ENCODE results near the gene PCDHGA7.
"Not testable (repeated sequence)": the region's sequence is repeated elsewhere in the genome, so short reads cannot be mapped to it uniquely, and the experiment has no call there.

Gene PCDHGA7

DNA sequence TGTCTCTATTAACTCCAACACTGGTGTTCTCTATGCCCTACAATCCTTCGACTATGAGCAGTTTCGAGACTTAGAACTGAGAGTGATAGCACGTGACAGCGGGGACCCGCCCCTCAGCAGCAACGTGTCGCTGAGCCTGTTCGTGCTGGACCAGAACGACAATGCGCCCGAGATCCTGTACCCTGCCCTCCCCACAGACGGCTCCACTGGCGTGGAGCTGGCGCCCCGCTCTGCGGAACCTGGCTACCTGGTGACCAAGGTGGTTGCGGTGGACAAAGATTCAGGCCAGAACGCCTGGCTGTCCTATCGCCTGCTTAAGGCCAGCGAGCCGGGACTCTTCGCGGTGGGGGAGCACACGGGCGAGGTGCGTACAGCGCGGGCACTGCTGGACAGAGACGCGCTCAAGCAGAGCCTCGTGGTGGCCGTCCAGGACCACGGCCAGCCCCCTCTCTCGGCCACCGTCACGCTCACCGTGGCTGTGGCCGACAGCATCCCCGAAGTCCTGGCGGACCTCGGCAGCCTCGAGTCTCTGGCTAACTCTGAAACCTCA, 40.3 kb downstream of the PCDHGA7 start:
- in situ Hi-C loops (cut with MboI; ENCODE audit: low sequenced_read_pairs), result no loop called here

DNA sequence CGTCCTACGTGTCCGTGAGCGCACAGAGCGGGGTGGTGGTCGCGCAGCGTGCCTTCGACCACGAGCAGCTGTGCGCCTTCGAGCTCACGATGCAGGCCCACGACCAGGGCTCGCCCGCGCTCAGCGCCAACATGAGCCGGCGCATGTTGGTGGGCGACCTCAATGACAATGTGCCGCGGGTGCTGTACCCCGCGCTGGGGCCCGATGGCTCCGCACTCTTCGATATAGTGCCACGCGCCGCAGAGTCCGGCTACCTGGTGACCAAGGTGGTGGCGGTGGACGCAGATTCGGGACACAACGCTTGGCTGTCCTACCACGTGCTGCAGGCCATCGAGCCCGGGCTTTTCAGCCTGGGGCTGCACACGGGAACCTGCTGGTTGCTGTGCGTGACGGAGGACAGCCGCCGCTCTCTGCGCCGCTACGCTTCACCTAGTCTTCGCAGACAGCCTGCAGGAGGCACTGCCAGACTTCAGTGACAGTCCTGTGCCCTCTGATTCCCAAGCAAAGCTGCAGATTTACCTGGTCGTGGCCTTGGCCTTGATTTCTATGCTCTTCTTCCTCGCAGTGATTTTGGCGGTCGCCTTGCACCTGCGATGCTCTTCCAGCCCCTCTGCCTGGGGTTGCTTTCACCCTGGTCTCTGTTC, 45.4 kb downstream of the PCDHGA7 start:
- in situ Hi-C loops (cut with MboI; ENCODE audit: low sequenced_read_pairs), result no loop called here

GRCh38 chr5:141430332-141431113, 48.0 kb downstream of the PCDHGA7 start, which contains the start of gene PCDHGA12:
PCDHGA12 (plus strand) TSS chr5:141430507; CDS start chr5:141430760, 253 bp downstream.
- in situ Hi-C loops (cut with MboI; ENCODE audit: low sequenced_read_pairs), result no loop called here

- in situ Hi-C loops (cut with MboI; ENCODE audit: low sequenced_read_pairs), result no loop called here
These were observed 48.7 kb downstream of the PCDHGA7 start for GRCh38 chr5:141431286-141431685.

DNA sequence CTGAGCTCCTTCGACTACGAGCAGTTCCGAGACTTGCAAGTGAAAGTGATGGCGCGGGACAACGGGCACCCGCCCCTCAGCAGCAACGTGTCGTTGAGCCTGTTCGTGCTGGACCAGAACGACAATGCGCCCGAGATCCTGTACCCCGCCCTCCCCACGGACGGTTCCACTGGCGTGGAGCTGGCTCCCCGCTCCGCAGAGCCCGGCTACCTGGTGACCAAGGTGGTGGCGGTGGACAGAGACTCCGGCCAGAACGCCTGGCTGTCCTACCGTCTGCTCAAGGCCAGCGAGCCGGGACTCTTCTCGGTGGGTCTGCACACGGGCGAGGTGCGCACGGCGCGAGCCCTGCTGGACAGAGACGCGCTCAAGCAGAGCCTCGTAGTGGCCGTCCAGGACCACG, 49.8 kb downstream of the PCDHGA7 start:
- in situ Hi-C loops (cut with MboI; ENCODE audit: low sequenced_read_pairs), result not testable (repeated sequence)

DNA sequence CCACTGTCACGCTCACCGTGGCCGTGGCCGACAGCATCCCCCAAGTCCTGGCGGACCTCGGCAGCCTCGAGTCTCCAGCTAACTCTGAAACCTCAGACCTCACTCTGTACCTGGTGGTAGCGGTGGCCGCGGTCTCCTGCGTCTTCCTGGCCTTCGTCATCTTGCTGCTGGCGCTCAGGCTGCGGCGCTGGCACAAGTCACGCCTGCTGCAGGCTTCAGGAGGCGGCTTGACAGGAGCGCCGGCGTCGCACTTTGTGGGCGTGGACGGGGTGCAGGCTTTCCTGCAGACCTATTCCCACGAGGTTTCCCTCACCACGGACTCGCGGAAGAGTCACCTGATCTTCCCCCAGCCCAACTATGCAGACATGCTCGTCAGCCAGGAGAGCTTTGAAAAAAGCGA, 50.2 kb downstream of the PCDHGA7 start:
- in situ Hi-C loops (cut with MboI; ENCODE audit: low sequenced_read_pairs), result not testable (repeated sequence)

DNA sequence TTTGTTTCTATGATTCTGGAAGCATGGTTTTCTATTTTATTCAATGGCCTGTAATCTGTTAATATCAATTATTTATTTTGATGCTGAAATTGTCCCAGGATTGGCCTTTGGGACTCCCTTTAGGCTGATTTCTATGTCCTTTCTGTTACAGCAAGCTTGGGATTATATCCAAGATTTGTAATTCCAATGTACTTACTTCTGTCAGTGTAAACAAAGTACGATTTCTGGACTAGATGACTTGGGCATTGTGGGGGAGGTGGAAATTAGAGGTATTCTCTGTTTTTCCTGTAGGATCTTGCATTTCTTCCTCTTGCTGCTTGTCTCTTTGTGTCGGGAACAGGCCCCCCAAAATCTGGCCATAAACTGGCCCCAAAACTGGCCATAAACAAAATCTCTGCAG, 51.5 kb downstream of the PCDHGA7 start:
- in situ Hi-C loops (cut with MboI; ENCODE audit: low sequenced_read_pairs), result no loop called here

Data from HL-60/S4 treated with retinoic acid at 250 ng/mL for 4 days and 3 days (cell line).